Kidney (tissue), 14 donors: ENCODE measurements around the gene SH2D7. TPM values are rescaled to one million over a fixed set of nuclear protein-coding genes. Genes with fewer than 3 reads are reported as not detected.

Source experiments
- DNase-seq, 5 donors: peaks; one replicate each; pipeline ENCODE4 v3.0.0-alpha.2; 2013 to 2020
- FAIRE-seq: peaks from 2 replicates; lab custom pipeline; 2012; peaks lifted over from hg19 to GRCh38; lab: Jason Lieb, UNC
- H3K27ac ChIP-seq, 2 donors: one replicate each; pipeline ENCODE4 v1.7.0; 2013; ENCODE audit warnings: low read depth in 2 of 2, low read length in 2 of 2, inconsistent platforms in 1 of 2
- H3K27me3 ChIP-seq: one replicate; pipeline ENCODE4 v1.7.1; 2013; ENCODE audit warnings: low read length, inconsistent platforms; ENCODE audit not compliant: control insufficient read depth, insufficient read depth
- H3K36me3 ChIP-seq, 3 donors: one replicate each; pipeline versions ENCODE4 v1.7.0 to v1.7.1; 2013; ENCODE audit warnings: low read length in 3 of 3, control low read depth in 1 of 3, inconsistent platforms in 1 of 3; ENCODE audit not compliant: insufficient read depth in 3 of 3, control insufficient read depth in 2 of 3
- H3K4me1 ChIP-seq, 3 donors: one replicate each; pipeline versions ENCODE4 v1.7.0 to v1.7.1; 2013; ENCODE audit warnings: low read length in 3 of 3, inconsistent platforms in 1 of 3, low read depth in 1 of 3; ENCODE audit not compliant: control insufficient read depth in 2 of 3, insufficient read depth in 2 of 3
- H3K4me3 ChIP-seq, 3 donors: one replicate each; pipeline versions ENCODE4 v1.7.0 to v1.8.1; 2013; ENCODE audit warnings: low read length in 3 of 3, control low read depth in 1 of 3, inconsistent platforms in 1 of 3
- H3K9ac ChIP-seq, 3 donors: one replicate each; pipeline versions ENCODE4 v1.7.0 to v1.7.1; 2013; ENCODE audit warnings: low read length in 3 of 3, control low read depth in 1 of 3, inconsistent platforms in 1 of 3
- H3K9me3 ChIP-seq, 3 donors: one replicate each; pipeline versions ENCODE4 v1.7.0 to v1.7.1; 2013; ENCODE audit warnings: low read length in 3 of 3, control low read depth in 1 of 3, inconsistent platforms in 1 of 3; ENCODE audit not compliant: control insufficient read depth in 2 of 3, insufficient read depth in 1 of 3
- CTCF ChIP-seq: IDR thresholded peaks from 3 replicates; pipeline ENCODE4 v1.5.1; 2012; ENCODE audit warnings: mild to moderate bottlenecking, moderate library complexity, borderline replicate concordance; ENCODE audit not compliant: insufficient read depth; ENCODE audit errors: extremely low read depth
- intact Hi-C: fragments of 100-400 bp; cut with DNase I; formaldehyde crosslinking; loops from one replicate; pipeline ENCODE4 v1.11.1; 2022
- polyA plus RNA-seq: library from polyadenylated mRNA; stranded (reverse); fragments of 350-450 nt; fragmentation: Illumina TruSeq; extraction: RNeasy Lipid Tissue Mini Kit (QIAGEN cat#74804); gene quantifications from one replicate; pipeline ENCODE4 v1.2.3, GENCODE V29; 2014; ENCODE audit warnings: low read depth, low replicate concordance; ENCODE audit not compliant: insufficient read depth
- total RNA-seq: library from RNA; stranded (reverse); fragmentation: NEBNext Ultra II Directional; extraction: Animal tissue kit (Norgen Biotek cat#: 25700); gene quantifications from one replicate; pipeline ENCODE4 v1.2.1, GENCODE V29; 2021
- donor health status: control.
- donor health status: control.
- donor health status: control.
- donor health status: control.
- donor health status: control.
- donor health status: DM: yes; HTN: yes; CAD: no.
- donor health status: Normal renal cell carcinoma (clear cell type).

SH2D7 gene
- total and polyA plus RNA-seq, 2 donors from 2014 or later = not detected

- TF ChIP-seq CTCF = no peak
- Histone ChIP-seq H3K36me3 (no peaks in the 10 kb centered on the region), H3K27me3 (no peaks in the 10 kb centered on the region), H3K9me3 (no peaks in the 10 kb centered on the region), H3K4me3 (no peak overlapping the region), H3K9ac (no peak overlapping the region), H3K4me1 (no peaks in the 10 kb centered on the region), H3K27ac (no peak overlapping the region)
- intact Hi-C loops = loop anchor here (10.0 kb wide), 1 partner anchor 110 kb away; the partner anchor contains the start of gene ACSBG1
- FAIRE-seq (no peak), DNase-seq (no peak)
Measured at GRCh38 chr15:78125267-78125666, 32.9 kb downstream of the SH2D7 start.

GRCh38 chr15:78127882-78128281 is 35.5 kb downstream of the SH2D7 start:
- FAIRE-seq (no peak), DNase-seq (no peak)
- no peak overlapping the region for H3K4me3 ChIP-seq
- no peak overlapping the region for H3K27ac ChIP-seq
- peaks cover 0 to 5% (median 0%) of the 10 kb centered on the region in 3 donors for H3K4me1 ChIP-seq
- H3K27me3 ChIP-seq = no peaks in the 10 kb centered on the region
- H3K9ac ChIP-seq = no peak overlapping the region
- no peak for TF ChIP-seq CTCF
- no peaks in the 10 kb centered on the region for H3K9me3 ChIP-seq
- intact Hi-C loops = loop anchor here (10.0 kb wide), 1 partner anchor 107 kb away; the partner anchor contains the start of gene ACSBG1
- H3K36me3 ChIP-seq = no peaks in the 10 kb centered on the region

GRCh38 chr15:78129077-78129750 is 36.9 kb downstream of the SH2D7 start:
- Histone ChIP-seq H3K36me3 (no peaks in the 10 kb centered on the region), H3K4me3 (no peak overlapping the region), H3K27me3 (no peaks in the 10 kb centered on the region), H3K9ac (no peak overlapping the region), H3K4me1 (peaks cover 0 to 5% (median 0%) of the 10 kb centered on the region in 3 donors), H3K9me3 (no peaks in the 10 kb centered on the region), H3K27ac (no peak overlapping the region)
- TF ChIP-seq CTCF = no peak
- FAIRE-seq (no peak), DNase-seq (peak in 4 of 5 donors; percentile 41 to 71 (median 62))
- intact Hi-C loops = loop anchor here (10.0 kb wide), 1 partner anchor 106 kb away; the partner anchor contains the start of gene ACSBG1
